Stomach (tissue), 4 donors: Measurements from ENCODE around the gene ATR.

ENCODE experiments used
- EP300 ChIP-seq: sonication (generic); formaldehyde crosslinking; IDR thresholded peaks from one replicate; pipeline ENCODE4 v1.6.1; 2017; ENCODE audit warnings: antibody characterized with exemption
- POLR2A ChIP-seq, 4 donors: fragments of 450-650 bp; IDR thresholded peaks; one replicate each; pipeline ENCODE4 v1.6.1; 2016; ENCODE audit warnings: antibody characterized with exemption in 4 of 4, control low read depth in 2 of 4, mild to moderate bottlenecking in 1 of 4, moderate library complexity in 1 of 4
- TF ChIP-seq, protein P1 (sequence below), 7 experiments: fragments of 450-650 bp in 4 of 7; fragments of 200-600 bp in 3 of 7; sonication (generic) in 3 of 7; IDR thresholded peaks; one replicate each; pipeline ENCODE4 v1.5.1; 2016 to 2019; ENCODE audit warnings: antibody characterized with exemption in 7 of 7, control low read depth in 2 of 7, mild to moderate bottlenecking in 1 of 7

DNA sequence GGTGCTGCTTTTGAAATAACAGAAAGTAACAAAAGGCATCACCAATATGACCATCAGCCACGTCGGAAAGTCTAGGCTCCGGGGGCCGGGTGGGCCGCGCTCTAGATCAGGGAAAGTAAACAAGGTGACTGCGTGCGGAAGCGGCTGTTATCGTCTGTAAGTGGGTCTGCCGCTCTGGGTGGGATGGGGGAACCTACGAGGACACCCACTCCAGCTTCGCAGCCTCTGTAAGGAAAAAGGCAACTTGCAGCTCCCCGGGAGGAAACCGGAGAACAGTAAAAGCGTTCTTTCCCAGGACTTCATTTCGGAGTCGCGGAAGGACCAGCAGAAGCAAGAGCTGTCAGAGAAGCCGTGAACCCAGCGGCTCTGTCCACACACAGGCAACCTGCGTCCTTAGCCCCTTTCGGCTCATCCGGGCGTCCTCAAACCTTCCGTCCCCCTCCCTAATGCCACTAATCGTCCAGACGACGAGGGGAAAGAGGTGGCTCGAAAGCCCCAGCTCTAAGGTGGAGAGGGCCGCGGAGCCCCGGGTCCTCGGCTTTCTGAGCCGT is 131.2 kb downstream of the ATR start:
- TF ChIP-seq, protein P1, sequence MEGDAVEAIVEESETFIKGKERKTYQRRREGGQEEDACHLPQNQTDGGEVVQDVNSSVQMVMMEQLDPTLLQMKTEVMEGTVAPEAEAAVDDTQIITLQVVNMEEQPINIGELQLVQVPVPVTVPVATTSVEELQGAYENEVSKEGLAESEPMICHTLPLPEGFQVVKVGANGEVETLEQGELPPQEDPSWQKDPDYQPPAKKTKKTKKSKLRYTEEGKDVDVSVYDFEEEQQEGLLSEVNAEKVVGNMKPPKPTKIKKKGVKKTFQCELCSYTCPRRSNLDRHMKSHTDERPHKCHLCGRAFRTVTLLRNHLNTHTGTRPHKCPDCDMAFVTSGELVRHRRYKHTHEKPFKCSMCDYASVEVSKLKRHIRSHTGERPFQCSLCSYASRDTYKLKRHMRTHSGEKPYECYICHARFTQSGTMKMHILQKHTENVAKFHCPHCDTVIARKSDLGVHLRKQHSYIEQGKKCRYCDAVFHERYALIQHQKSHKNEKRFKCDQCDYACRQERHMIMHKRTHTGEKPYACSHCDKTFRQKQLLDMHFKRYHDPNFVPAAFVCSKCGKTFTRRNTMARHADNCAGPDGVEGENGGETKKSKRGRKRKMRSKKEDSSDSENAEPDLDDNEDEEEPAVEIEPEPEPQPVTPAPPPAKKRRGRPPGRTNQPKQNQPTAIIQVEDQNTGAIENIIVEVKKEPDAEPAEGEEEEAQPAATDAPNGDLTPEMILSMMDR (IDR thresholded peaks at IDR 0.05), result no peak
- TF ChIP-seq POLR2A (IDR thresholded peaks at IDR 0.05), result no peak
- no peak for TF ChIP-seq EP300
